HepG2 (cell line): Measurements from ENCODE around the gene SNRPD2. TPM values are rescaled to one million over a fixed set of nuclear protein-coding genes. Genes with fewer than 3 reads are reported as not detected.
A peak's percentile ranks its signal among the peaks of the same experiment; 100 is the strongest.

Experiments used
- AKNA ChIP-seq: sonication (generic); formaldehyde crosslinking; IDR thresholded peaks from 2 replicates; pipeline ENCODE4 v1.4.0; 2020; ENCODE audit warnings: missing genetic modification reagents, borderline replicate concordance
- CTCF ChIP-seq: sonication (generic); formaldehyde crosslinking; IDR thresholded peaks from 2 replicates; pipeline ENCODE4 v1.5.0; 2020; ENCODE audit warnings: mild to moderate bottlenecking, missing genetic modification reagents, moderate library complexity
- GATAD1 ChIP-seq: IDR thresholded peaks from 2 replicates; pipeline ENCODE4 v1.6.1; 2016; ENCODE audit warnings: missing genetic modification reagents, missing compliant biosample characterization
- HDAC6 ChIP-seq: fragments of 200-600 bp; sonication (generic); IDR thresholded peaks from 2 replicates; pipeline ENCODE4 v1.7.0; 2017; ENCODE audit warnings: mild to moderate bottlenecking, antibody characterized with exemption, low read length, low read depth
- KDM2A ChIP-seq: sonication (generic); formaldehyde crosslinking; IDR thresholded peaks from 2 replicates; pipeline ENCODE4 v1.4.0; 2020; ENCODE audit warnings: low read depth, missing genetic modification reagents, borderline replicate concordance
- MLXIP ChIP-seq: sonication (generic); formaldehyde crosslinking; IDR thresholded peaks from 2 replicates; pipeline ENCODE4 v1.9.0; 2021; ENCODE audit warnings: missing genetic modification reagents, borderline replicate concordance
- PCBP1 ChIP-seq: fragments of 200-400 bp; formaldehyde crosslinking; IDR thresholded peaks from 2 replicates; pipeline ENCODE4 v1.6.1; 2017; ENCODE audit warnings: mild to moderate bottlenecking, low read depth, low read length, borderline replicate concordance
- RAD21 ChIP-seq: fragments of 450-650 bp; formaldehyde crosslinking; IDR thresholded peaks from 2 replicates; pipeline ENCODE4 v1.5.0; 2020; ENCODE audit warnings: mild to moderate bottlenecking
- REPIN1 ChIP-seq: sonication (generic); formaldehyde crosslinking; IDR thresholded peaks from 2 replicates; pipeline ENCODE4 v1.8.0; 2022; ENCODE audit warnings: missing genetic modification reagents, low read depth, mild to moderate bottlenecking, borderline replicate concordance
- SAP130 ChIP-seq: IDR thresholded peaks from 2 replicates; pipeline ENCODE4 v1.6.1; 2016; ENCODE audit warnings: low read depth
- SMC3 ChIP-seq: IDR thresholded peaks from 2 replicates; pipeline ENCODE4 v1.6.1; 2011; ENCODE audit warnings: low read length, improper control_type of control experiment
- SOX5 ChIP-seq: IDR thresholded peaks from 2 replicates; pipeline ENCODE4 v1.6.1; 2016; ENCODE audit warnings: borderline replicate concordance
- STAG1 ChIP-seq: sonication (generic); formaldehyde crosslinking; IDR thresholded peaks from 2 replicates; pipeline ENCODE4 v1.4.0; 2020; ENCODE audit warnings: missing genetic modification reagents
- TBX3 ChIP-seq: fragments of 450-650 bp; IDR thresholded peaks from 2 replicates; pipeline ENCODE4 v1.6.1; 2017; ENCODE audit warnings: antibody characterized with exemption, mild to moderate bottlenecking, inconsistent platforms, borderline replicate concordance
- TGIF2 ChIP-seq: IDR thresholded peaks from 2 replicates; pipeline ENCODE4 v1.6.1; 2016; ENCODE audit warnings: control low read depth, missing compliant biosample characterization
- ZC3H13 ChIP-seq: sonication (generic); formaldehyde crosslinking; IDR thresholded peaks from 2 replicates; pipeline ENCODE4 v1.8.1; 2023; ENCODE audit warnings: mild to moderate bottlenecking, missing genetic modification reagents, moderate library complexity
- ZNF674 ChIP-seq: sonication (generic); formaldehyde crosslinking; IDR thresholded peaks from 2 replicates; pipeline ENCODE4 v1.5.0; 2020; ENCODE audit warnings: low read depth, mild to moderate bottlenecking, missing genetic modification reagents
- ZNF740 ChIP-seq: sonication (generic); formaldehyde crosslinking; IDR thresholded peaks from 2 replicates; pipeline ENCODE4 v1.4.0; 2020; ENCODE audit warnings: missing genetic modification reagents
- ZNF784 ChIP-seq: sonication (generic); formaldehyde crosslinking; IDR thresholded peaks from 2 replicates; pipeline ENCODE4 v1.5.1; 2020; ENCODE audit warnings: missing genetic modification reagents, mild to moderate bottlenecking, borderline replicate concordance
- polyA plus RNA-seq, 8 experiments: library from polyadenylated mRNA; depleted of rRNA in 3 of 8; stranded (reverse) in 7 of 8; unstranded in 1 of 8; fragments of >200 nt; fragmentation: Illumina TruSeq in 4 of 8; extraction: Trizol in 4 of 8; gene quantifications; 2 replicates each; pipeline versions ENCODE4 v1.2.1 to v1.2.3, GENCODE V29; 2011 to 2016; ENCODE audit warnings: low read depth in 4 of 8, missing spikeins in 1 of 8, mixed read lengths in 1 of 8; ENCODE audit not compliant: insufficient read depth in 1 of 8
- total RNA-seq, 5 experiments: library from RNA; depleted of rRNA; stranded (reverse); fragments of >200 nt; fragmentation: Illumina TruSeq; extraction: Trizol; gene quantifications; 2 replicates each; pipeline ENCODE4 v1.2.3, GENCODE V29; 2016; ENCODE audit warnings: low read depth in 1 of 5

Gene SNRPD2
- total and polyA plus RNA-seq, 2 of the 13 experiments (the other 11 are each of a cell fraction or from before 2014, with no cell fraction given), result 299 to 485 TPM

GRCh38 chr19:45693106-45693788, 1.5 kb upstream of the SNRPD2 start (continued):
- TF ChIP-seq MLXIP (CRISPR knock-in tag) (no peak), CTCF (CRISPR knock-in tag) (peak; percentile 91), HDAC6 (no peak), KDM2A (peak; percentile 22; the same call in 1 of the 2 replicates), TBX3 (no peak), REPIN1 (no peak; the same call in 1 of the 2 replicates), ZNF674 (CRISPR knock-in tag) (no peak), SMC3 (peak; percentile 53), SOX5 (CRISPR knock-in tag) (no peak), ZC3H13 (CRISPR knock-in tag) (0 out of 2 replicates have a peak, but pooled peaks have one; percentile 61), STAG1 (CRISPR knock-in tag) (peak; percentile 53), SAP130 (CRISPR knock-in tag) (peak; percentile 68), RAD21 (CRISPR knock-in tag) (peak; percentile 45; the same call in 1 of the 2 replicates), GATAD1 (CRISPR knock-in tag) (no peak), ZNF740 (CRISPR knock-in tag) (no peak), ZNF784 (CRISPR knock-in tag) (no peak), AKNA (no peak), TGIF2 (no peak), PCBP1 (0 out of 2 replicates have a peak, but pooled peaks have one; percentile 28)
